Peyer's patch (tissue), 4 donors: ENCODE data around the gene HDDC3. TPM values are rescaled to one million over a fixed set of nuclear protein-coding genes. Genes with fewer than 3 reads are reported as not detected.

Experiments
- DNase-seq, 3 donors: peaks; one replicate each; pipeline ENCODE4 v3.0.0-alpha.2; 2017 to 2019
- H3K27ac ChIP-seq, 4 donors: fragments of 200-600 bp; sonication (generic); one replicate each; pipeline ENCODE4 v1.5.1; 2016 to 2019
- H3K27me3 ChIP-seq, 2 donors: fragments of 200-600 bp; sonication (generic); one replicate each; pipeline ENCODE4 v1.5.1; 2019
- H3K36me3 ChIP-seq, 3 donors: fragments of 200-600 bp; sonication (generic); one replicate each; pipeline ENCODE4 v1.5.1; 2016 to 2019
- H3K4me1 ChIP-seq, 4 donors: fragments of 200-600 bp; sonication (generic); one replicate each; pipeline ENCODE4 v1.5.1; 2016 to 2019
- H3K4me3 ChIP-seq, 4 donors: fragments of 200-600 bp; sonication (generic); 1 replicate in 3 of 4; 2 replicates in 1 of 4; pipeline ENCODE4 v1.5.1; 2016 to 2019; ENCODE audit warnings: mild to moderate bottlenecking in 1 of 4
- H3K9me3 ChIP-seq, 4 donors: fragments of 200-600 bp; sonication (generic); one replicate each; pipeline ENCODE4 v1.5.1; 2016 to 2019; ENCODE audit warnings: mild to moderate bottlenecking in 1 of 4
- POLR2A ChIP-seq, 2 donors: fragments of 450-650 bp; IDR thresholded peaks; one replicate each; pipeline ENCODE4 v1.5.1; 2017; ENCODE audit warnings: antibody characterized with exemption in 2 of 2, mild to moderate bottlenecking in 2 of 2, moderate library complexity in 2 of 2
- total RNA-seq, 4 donors: library from RNA; depleted of rRNA; stranded (reverse); fragments of >200 nt; gene quantifications; one replicate each; pipeline ENCODE4 v1.1.0, GENCODE V29; 2016
- TF ChIP-seq, protein P1 (sequence below), 6 experiments: fragments of 450-650 bp in 4 of 6; fragments of 200-600 bp in 2 of 6; sonication (generic) in 1 of 6; IDR thresholded peaks; one replicate each; pipeline ENCODE4 v1.5.1; 2017 to 2019; ENCODE audit warnings: antibody characterized with exemption in 6 of 6, mild to moderate bottlenecking in 3 of 6, moderate library complexity in 1 of 6

The HDDC3 gene
- total RNA-seq, 4 donors from 2014 or later = 16.5 to 35.6 (median 23.4) TPM

GRCh38 chr15:90952901-90953677, 20.7 kb upstream of the HDDC3 start:
- H3K36me3 ChIP-seq = peaks cover 0 to 60% (median 0%) of the 10 kb centered on the region in 3 donors

GRCh38 chr15:90950676-90951075, 18.3 kb upstream of the HDDC3 start:
- TF ChIP-seq, protein P1, sequence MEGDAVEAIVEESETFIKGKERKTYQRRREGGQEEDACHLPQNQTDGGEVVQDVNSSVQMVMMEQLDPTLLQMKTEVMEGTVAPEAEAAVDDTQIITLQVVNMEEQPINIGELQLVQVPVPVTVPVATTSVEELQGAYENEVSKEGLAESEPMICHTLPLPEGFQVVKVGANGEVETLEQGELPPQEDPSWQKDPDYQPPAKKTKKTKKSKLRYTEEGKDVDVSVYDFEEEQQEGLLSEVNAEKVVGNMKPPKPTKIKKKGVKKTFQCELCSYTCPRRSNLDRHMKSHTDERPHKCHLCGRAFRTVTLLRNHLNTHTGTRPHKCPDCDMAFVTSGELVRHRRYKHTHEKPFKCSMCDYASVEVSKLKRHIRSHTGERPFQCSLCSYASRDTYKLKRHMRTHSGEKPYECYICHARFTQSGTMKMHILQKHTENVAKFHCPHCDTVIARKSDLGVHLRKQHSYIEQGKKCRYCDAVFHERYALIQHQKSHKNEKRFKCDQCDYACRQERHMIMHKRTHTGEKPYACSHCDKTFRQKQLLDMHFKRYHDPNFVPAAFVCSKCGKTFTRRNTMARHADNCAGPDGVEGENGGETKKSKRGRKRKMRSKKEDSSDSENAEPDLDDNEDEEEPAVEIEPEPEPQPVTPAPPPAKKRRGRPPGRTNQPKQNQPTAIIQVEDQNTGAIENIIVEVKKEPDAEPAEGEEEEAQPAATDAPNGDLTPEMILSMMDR (IDR thresholded peaks at IDR 0.05) = no peak
- no peak for TF ChIP-seq POLR2A (IDR thresholded peaks at IDR 0.05)
- peaks cover 0 to 82% (median 0%) of the 10 kb centered on the region in 3 donors for H3K36me3 ChIP-seq

More at GRCh38 chr15:90952901-90953677, 20.7 kb upstream of the HDDC3 start:
- Histone ChIP-seq H3K27ac (no peak overlapping the region), H3K4me1 (peaks cover 0 to 23% (median 16%) of the 10 kb centered on the region in 4 donors), H3K27me3 (no peaks in the 10 kb centered on the region), H3K4me3 (no peak overlapping the region), H3K9me3 (no peaks in the 10 kb centered on the region)
- TF ChIP-seq POLR2A (IDR thresholded peaks at IDR 0.05) = no peak
- TF ChIP-seq, protein P1 (IDR thresholded peaks at IDR 0.05) = no peak
- DNase-seq = no peak

GRCh38 chr15:90949979-90950675, 17.8 kb upstream of the HDDC3 start:
- H3K4me1 ChIP-seq = peaks cover 0 to under 1% (median 0%) of the 10 kb centered on the region in 4 donors
- no peak for DNase-seq
- peak overlapping the region in 1 of 4 donors; percentile 39 for H3K27ac ChIP-seq
- no peaks in the 10 kb centered on the region for H3K9me3 ChIP-seq
- H3K4me3 ChIP-seq = no peak overlapping the region
- no peaks in the 10 kb centered on the region for H3K27me3 ChIP-seq
- no peak for TF ChIP-seq POLR2A (IDR thresholded peaks at IDR 0.05)
- H3K36me3 ChIP-seq = peaks cover 0 to 88% (median 0%) of the 10 kb centered on the region in 3 donors

More at GRCh38 chr15:90950676-90951075, 18.3 kb upstream of the HDDC3 start:
- DNase-seq = no peak
- Histone ChIP-seq H3K4me1 (peaks cover 0 to 6% (median 5%) of the 10 kb centered on the region in 4 donors), H3K27me3 (no peaks in the 10 kb centered on the region), H3K27ac (no peak overlapping the region), H3K4me3 (no peak overlapping the region), H3K9me3 (no peaks in the 10 kb centered on the region)

- Histone ChIP-seq H3K36me3 (peaks cover 0 to 98% (median 0%) of the 10 kb centered on the region in 3 donors), H3K27ac (no peak overlapping the region), H3K4me3 (no peak overlapping the region), H3K27me3 (no peaks in the 10 kb centered on the region), H3K9me3 (no peaks in the 10 kb centered on the region), H3K4me1 (no peaks in the 10 kb centered on the region)
- DNase-seq = no peak
- TF ChIP-seq, protein P1 (IDR thresholded peaks at IDR 0.05) = no peak
- TF ChIP-seq POLR2A (IDR thresholded peaks at IDR 0.05) = no peak
Measured at GRCh38 chr15:90948506-90948905, 16.2 kb upstream of the HDDC3 start.

GRCh38 chr15:90947577-90948357, 15.4 kb upstream of the HDDC3 start:
- Histone ChIP-seq H3K27me3 (no peaks in the 10 kb centered on the region), H3K4me1 (no peaks in the 10 kb centered on the region), H3K4me3 (no peak overlapping the region), H3K36me3 (peaks cover 0 to 98% (median 0%) of the 10 kb centered on the region in 3 donors), H3K9me3 (no peaks in the 10 kb centered on the region), H3K27ac (no peak overlapping the region)
- TF ChIP-seq, protein P1 (IDR thresholded peaks at IDR 0.05) = no peak
- no peak for TF ChIP-seq POLR2A (IDR thresholded peaks at IDR 0.05)
- DNase-seq = no peak
